Activated naive CD4-positive, alpha-beta T cell treated with Interleukin-2 at 50 U/mL for 16 hours (primary cell): Measurements from ENCODE around the gene ZBED1.
"Not testable (repeated sequence)": the region's sequence is repeated elsewhere in the genome, so short reads cannot be mapped to it uniquely, and the experiment has no call there.

Experiments
- DNase-seq: peaks from one replicate; pipeline ENCODE4 v3.0.0-alpha.2; 2020

Gene ZBED1

DNA sequence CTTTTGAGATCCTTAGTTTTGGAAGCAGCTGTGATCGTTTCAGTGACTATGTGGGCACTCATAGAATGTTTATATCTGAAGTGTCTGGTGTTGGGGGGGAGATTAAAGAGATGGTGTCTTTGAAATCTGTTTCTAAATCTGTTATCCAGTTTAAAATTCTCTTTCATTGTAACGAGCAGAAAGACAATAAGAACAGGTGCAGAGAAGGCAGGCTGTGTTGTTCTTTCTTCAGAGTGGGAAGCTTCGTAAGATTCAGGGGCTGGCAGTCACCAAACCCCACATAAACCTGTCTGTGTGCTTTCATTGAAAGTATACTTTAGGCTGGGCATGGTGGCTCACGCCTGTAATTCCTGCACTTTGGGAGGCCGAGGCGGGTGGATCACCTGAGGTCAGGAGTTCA lies 16.3 kb upstream of the ZBED1 start:
- DNase-seq, result no peak

DNA sequence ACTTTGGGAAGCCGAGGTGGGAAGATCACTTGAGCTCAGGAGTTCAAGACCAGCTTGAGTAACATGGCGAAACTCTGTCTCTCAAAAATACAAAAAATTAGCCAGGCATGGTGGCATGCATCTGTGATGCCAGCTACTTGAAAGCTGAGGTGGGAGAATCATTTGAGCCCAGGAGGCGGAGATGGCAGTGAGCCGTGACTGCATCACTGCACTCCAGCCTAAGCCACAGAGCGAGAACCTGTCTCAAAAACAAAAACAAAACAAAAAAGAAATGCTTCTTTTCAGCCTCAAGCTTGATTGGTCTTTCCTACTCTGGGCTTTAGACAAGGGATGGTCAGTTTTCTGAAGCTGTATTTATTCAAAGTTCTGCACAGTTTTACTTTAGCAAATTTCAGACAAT lies 15.8 kb upstream of the ZBED1 start:
- no peak for DNase-seq

DNA sequence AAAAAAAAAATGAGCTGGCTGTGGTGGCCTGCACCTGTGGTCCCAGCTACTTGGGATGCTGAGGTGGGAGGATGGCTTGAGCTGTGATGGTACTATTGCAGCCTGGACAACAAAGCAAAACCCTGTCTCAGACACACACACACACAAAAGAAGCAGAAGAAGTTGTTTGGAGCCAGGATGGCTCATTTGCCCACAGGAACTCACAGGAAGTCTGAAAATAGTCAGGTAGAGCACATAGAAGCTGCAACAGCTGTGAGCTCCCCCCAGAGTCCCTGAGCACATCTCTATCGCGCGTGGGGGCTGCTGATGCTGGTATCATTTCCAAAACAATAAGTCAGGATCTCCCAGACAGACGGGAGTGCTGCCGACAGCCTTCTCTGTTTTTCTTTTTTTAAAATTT lies 13.4 kb upstream of the ZBED1 start:
- DNase-seq, result no peak

DNA sequence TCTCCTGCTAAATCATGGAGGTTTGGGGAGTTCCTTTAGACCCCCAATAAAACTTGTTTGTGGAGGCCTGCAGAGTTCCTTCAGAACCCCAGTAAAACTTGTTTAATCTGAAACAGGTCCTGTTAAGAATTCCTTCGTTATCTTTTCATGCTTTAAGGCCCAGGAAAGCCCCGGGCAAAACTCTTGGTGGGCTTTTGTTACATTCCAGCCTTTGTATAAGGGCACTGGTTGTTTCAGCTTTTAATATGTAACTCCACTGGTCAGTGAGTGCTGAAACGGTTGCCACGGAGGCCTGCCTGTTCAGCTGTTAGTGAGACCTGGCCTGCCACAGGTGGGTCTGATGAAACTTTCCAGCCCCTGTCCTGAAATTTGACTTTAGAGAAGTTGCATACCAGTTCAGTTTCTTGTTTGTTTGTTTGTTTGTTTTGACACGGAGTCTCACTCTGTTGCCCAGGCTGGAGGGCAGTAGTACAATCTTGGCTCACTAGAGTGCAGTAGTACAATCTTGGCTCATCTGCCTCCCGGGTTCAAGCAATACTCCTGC lies 12.4 kb upstream of the ZBED1 start:
- no peak for DNase-seq

DNA sequence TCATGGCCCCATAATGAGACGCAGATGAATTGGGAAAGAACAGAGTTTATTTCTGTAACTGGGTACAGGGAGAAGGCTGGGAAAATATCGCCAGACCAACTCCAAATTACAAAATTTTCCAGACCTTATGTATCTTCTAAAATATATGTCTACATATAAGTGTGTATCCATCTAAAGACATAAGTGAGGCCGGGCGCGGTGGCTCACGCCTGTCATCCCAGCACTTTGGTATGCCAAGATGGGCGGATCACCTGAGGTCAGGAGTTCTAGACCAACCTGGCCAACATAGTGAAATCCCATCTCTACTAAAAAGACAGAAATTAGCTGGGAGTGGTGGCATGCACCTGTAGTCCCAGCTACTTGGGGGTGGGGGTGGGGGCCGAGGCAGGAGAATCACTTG lies 11.7 kb upstream of the ZBED1 start:
- no peak for DNase-seq

DNA sequence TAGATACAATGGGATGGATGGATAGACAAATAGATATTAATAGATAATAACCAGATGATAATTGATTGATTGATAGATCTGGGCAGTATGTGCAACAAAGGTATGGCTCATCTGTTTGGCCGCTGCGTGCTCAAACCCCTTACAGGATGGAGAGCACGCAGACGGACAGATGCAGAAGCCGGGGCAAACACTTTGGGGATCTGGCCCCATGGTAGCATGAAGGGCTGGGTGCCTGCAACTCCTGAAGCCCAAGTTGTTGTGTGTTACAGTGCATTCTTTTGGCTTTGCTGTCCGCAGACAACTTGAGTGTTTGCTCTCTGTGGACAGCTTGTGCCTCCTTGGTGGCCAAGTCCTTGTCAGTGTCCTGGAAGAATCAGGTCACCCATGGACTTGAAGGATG lies 10.6 kb upstream of the ZBED1 start:
- no peak for DNase-seq

DNA sequence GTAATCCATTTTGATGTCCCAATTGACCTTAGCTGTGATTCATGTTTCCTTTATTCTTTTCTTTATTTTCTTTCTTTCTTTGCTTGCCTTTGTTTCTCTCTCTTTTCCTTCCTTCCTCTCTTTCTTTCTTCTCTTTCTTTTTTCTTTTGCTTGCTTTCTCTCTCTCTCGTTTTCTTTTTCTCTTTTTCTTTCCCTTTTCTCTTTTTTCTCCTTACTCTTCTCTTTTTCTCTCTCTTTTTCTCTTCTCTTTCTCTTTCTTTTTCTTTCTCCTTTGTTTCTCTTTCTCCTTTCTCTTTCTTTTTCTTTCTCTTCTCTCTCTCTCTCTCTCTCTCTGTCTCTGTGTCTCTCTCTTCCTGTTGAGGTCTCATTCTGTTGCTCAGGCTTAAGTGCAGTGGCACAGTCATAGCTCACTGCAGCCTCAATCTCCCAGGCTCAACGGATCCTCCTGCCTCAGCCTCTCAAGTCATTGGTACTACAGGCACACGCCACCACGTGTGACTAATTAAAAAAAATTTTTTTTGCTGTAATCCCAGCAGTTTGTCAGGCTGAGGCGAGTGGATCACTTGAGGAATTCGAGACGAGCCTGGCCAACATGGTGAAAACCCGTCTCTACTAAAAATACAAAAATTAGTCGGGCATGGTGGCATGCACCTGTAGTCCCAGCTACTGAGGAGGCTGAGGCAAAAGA lies 8.0 kb upstream of the ZBED1 start:
- no peak for DNase-seq

DNA sequence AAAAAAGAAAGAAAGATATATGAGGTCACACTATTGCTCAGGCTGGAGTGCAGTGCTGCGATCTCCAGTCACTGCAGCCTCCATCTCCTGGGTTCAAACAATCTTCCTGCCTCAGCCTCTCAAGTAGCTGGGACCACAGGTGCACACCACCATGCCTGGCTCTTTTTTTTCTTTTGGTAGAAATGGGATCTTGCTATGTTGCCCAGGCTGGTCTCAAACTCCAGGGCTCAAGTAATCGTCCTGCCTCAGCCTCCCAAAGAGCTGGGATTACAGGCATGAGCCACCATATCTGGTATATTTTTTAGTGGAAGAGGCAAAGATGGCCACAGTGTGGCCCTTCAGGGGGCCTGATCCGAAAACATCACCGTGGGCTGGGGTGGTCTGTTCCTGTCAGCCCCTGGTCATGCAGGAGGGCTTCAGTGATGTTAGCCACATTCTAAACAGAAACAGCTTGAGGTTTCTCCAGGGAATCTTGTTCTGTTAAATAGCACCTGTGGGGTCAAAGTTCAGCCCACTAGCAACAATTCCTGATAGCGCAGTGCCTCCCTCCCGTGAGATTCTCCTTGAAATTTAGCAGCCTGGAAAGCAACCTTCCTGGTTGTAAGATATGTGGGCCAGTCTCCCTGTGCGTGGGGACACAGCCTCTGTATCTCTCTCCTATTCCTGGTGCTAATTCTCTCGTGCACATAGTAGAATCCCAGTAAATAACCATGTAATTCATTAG lies 7.3 kb upstream of the ZBED1 start:
- DNase-seq, result no peak

DNA sequence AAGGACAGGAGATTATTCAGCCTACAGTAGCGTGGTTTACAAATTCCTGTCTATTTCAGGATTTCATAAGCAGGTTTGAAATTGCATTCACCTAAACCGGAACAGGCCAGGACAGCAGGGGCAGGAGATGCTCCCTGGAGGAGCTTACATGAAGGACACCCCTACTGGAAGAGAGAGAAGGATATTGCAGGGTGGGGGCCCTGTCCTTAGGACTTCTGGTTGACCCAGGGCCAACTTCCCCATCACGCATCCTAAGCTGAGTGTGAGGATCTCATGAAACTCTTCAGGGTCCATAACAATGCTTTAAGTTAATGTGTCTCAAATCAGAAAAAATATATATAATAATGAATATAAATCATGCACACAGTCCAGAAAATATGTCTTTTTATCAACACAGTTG lies 6.4 kb upstream of the ZBED1 start:
- DNase-seq, result no peak

DNA sequence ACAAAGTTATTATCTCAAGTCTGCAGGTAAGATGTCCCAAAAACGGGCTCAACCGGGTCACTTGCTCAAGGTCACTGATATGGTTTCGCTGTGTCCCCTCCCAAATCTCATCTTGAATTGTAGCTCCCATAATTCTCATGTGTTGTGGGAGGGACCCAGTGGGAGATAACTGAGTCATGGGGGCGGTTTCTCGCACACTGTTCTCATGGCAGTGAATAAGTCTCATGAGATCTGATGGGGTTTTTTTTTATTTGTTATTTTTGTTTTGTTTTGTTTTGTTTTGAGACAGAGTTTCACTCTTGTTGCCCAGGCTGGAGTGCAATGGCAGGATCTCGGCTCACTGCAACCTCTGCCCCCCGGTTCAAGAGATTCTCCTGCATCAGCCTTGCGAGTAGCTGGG lies 4.6 kb upstream of the ZBED1 start:
- DNase-seq, result not testable (repeated sequence)

DNA sequence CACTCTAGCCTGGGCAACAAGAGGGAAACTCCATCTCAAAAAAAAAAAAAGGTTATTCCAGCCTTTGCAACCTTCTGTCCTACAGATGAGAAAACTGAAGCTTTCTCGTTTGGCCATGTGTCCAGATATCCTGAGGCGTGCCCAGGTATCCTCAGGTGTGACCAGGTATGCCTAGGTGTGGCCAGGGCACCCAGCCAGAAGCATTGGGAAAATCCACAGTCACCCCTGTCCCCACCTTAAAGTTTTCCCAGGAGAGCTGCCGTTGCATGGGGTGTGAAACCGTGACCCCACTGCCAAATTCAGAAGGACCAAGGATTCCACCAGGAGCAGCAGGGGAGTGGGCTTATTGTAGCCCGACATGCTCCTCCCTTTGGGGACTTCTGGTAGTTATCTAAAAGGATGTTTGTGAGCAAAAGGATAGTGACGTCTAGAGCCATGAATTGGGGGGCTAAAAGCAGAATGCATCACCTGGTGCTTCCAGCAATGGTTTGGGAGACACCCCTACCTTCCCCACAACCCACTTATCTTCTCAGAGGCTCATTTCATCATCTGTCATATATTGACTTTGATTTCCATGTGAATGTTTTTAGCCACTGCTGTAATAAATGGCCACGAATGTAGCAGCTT lies 4.0 kb upstream of the ZBED1 start:
- no peak for DNase-seq

DNA sequence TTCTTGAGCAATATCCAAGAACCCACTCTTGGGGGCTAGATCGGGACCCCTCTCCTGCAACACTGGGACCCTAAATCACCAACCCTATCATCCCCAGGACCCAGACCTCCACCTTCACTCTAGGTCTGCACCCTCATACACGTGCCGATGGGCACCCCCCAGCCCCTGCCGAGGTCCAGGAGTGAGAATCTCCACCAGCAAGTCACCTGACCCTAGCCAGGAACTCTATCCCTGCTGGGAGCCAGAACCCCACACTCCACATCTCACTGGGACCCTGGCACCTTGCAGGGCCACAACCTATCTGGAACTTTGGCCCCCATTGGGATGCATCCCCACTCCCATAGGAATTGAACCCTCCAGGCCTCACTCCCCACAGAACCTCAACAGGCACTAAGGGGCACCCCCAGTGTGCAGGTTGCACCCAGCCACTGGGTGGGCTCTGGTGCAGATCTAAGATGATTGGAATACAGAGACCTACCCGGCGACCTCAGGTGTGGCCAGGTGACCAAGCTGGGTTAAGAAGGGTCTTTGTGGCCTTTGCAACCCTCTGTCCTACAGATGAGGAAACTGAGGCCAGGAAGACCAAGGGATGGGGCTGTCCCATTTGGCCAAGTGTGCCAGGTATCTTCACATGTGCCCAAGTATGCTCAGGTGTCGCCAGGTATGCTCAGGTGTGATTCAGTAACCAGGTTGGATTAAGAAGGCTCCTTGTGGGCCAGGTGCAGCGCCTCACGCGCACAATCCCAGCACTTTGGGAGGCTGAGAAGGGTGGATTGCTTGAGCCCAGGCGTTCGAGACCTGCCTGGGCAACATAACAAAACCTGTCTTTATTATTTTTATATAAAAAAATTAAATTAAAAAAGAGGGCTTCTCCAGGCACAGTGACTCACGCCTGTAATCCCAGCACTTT lies 3.1 kb upstream of the ZBED1 start:
- DNase-seq, result no peak

DNA sequence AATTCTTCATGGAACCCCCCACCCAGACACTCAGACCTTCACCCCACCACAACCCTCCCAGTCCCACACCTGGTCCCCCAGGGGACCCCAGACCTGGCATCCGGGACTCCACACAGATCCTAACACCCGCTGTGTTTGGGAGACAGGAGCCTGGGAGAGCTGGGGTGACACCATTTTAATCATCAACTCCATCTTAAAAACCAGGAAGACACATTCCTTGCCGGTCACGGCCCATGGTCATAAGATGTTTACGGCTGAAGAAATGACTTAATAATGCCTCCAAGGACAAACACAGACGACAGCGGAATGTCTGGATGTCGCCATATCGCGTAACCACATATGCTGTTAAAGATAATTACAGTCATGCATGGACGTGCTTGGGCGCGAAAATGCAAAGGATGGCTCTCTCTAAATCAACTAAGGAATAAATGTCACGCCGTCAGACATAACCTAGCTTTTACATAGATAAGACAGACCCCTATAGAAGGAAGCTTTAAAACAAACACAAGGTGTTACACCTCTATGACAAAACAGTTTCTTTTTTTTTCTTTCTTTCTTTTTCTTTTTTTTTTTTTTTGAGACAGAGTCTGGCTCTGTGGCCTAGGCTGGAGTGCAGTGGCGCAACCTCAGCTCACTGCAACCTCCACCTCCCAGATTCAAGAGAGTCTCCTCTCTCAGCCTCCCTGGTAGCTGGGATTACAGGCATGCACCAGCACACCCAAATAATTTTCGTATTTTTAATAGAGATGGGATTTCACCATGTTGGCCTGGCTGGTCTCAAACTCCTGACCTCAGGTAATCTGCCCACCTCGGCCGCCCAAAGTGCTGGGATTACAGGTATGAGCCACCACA lies 2.1 kb upstream of the ZBED1 start:
- DNase-seq, result no peak

DNA sequence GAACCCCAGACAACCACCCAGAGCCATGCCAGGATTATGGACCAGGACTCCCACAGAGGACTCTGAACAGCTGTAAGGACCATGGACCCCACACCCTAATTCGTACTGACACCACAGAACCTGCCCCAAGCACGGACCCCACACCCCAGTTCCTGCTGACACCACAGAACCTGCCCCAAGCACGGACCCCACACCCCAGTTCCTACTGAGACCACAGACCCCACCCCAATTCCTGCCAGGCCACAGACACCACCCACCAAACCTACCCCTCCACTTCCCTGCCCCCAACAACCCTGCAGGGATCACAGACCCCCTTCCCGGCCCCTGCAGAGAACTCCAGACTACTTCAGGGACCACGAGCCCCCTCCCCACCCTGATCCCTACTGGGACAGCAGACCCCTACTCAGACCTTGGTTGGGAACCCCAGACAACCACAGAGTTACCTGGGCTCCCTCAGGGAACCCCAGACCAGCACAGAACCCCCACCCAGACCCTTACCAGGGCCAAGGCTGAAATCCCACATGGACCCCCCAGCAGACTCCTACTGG lies 1.4 kb upstream of the ZBED1 start:
- no peak for DNase-seq

DNA sequence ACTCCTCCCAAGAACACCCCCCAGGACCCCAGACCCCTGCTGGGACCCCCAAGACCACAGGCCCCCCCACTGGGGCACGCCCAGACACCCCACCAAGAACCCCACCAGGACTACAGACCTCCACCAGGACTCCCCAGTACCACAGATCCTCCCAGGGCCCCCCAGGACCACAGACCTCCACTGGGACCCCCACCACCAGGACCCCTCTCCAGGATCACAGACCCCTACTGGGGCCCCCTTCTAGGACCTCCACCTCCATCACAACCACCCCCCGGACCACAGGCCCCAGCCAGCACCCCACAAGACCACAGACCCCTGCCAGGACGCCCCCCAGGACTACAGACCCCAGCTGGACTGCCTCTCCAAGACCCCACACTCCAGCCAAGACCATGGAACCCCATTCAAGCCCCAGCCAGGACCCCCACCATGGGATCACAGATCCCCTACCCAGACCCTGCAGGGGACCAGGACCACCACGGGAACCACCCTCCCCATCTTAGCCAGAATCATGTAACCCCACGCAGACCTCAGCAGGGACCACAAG lies 855 bp upstream of the ZBED1 start:
- no peak for DNase-seq

DNA sequence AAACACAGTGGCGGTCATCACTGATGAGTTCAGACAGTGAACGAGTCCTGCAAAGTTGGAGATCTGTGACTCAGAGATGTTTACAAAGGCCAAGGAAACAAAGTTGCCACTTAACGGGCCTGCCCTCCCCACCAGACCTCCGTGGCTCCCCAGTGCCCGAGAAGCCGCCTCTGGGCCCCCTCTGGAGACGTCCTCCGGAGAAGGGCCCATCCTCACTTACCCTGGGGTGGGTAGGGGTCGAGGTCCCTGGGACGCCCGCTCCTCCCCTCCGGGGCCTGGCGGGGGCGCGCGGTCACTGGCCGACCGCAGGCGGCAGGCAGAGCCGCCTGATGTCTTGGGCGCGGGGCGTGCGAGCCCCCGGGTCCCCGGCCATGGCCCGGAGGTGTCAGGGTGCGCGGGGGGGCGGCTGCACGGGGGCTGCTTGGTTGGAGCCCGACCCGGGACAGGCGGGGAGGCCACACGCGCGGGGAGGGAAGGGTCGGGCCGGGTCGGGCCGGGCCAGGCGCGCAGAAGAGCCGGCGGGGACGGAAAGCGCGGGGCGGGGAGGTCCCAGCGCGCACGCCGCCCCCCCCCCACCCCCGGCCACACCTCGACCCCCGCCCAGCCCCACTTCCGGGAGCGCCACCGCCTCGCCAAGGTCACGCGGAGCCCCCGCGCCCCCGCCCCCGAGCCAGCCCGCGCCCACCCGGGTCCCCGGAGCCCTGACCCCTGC lies 529 bp downstream of the ZBED1 start:
- DNase-seq, result peak; percentile 39

DNA sequence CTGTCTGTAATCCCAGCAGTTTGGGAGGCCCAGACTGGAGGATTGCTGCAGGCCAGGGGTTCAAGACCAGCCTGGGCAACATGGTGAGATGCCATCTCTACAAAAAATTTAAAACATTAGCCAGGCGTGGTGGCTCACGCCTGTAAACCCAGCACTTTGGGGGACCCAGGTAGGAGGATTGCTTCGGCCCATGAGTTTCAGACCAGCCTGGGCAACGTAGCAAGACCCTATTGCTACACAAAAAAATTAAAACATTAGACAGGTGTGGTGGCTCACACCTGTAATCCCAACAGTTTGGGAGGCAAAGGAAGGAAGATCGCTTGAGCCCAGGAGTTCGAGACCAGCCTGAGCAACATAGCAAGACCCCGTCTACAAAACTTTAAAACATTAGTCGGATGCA lies 1.3 kb downstream of the ZBED1 start:
- no peak for DNase-seq

DNA sequence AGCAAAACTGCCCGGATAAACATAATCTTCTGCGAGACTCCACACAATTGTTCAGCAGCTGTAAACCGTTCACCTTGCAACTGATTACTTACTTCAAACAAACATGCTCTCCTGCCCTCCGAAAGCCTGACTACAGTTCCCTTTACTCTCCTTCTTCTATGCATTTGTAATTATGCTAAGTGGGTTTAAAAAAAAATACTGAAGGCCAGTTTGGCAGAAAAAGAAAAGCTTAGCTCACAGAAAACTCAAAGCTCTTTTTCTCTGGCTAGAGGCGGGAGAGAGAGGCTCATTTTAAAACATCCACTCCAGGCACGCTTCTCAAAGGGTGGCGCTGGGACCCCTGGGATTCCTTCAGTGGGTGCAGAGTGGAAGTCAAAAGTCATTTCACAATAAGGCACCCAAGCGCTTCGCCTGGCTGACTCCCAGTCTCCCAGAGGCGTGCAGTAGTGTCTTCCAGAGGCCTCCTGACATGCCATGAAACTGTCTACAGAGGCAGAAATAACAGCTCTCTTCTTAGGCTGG lies 1.9 kb downstream of the ZBED1 start:
- DNase-seq, result no peak

DNA sequence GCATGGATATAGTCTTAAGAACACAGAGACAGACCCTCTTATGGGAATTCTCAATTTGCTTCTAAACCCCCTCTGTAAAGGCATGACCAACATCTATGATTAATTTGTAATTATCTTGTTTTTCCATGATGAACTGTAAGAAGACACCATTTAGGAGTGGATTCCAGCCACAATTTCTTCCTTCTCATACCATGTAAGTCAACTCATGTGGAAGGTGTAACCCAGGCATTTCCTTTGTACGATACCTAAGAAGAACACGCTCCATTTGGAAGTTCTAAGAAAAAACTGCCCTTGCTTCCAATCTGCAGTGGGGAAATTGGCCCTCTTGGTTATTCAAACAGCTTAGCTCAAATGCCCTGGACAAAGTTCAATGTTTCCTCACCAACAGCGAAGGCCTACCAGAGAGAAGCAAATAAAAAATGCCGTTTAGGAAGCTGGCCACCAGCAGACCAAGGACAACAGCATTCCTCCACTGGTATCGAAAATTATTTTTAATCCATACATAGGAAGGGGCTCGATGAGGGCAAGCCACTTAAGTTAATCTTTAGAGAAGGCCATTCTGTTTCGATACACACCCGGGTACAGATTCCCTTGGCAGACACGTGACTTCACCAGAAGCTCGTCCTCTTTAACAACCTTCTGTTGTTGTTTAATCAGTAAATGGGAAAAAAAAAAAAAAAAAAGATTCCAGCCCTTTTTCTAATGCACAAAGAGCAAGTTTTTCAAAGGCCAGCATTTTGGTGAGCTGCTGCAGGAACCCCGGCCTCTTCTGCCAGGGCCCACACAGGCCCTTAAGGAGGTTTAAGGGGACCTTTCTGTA lies 2.6 kb downstream of the ZBED1 start:
- DNase-seq, result no peak

DNA sequence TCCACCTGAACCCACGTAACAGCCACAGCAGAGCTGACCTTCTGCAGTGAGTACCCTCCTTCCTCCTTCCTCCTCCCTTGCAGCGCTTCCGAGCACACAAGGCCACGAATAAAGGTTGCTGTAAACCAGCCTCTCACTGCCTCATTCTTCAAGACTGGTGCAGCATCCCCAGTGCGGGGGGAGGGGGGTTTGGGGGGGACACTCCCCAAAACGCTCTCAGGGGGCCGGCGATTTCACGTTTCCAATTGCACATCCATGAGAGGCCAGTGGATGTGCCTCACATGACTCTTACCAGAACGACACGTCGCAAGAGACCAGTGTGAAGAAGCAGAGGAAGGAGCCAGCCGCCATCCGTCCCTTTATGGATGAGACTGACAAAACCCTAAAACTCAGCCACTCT lies 5.2 kb downstream of the ZBED1 start:
- DNase-seq, result no peak
